ENCODE measurements around the gene ZFP36L2. TPM values are rescaled to one million over a fixed set of nuclear protein-coding genes. Genes with fewer than 3 reads are reported as not detected.

ZFP36L2 gene
- total and polyA plus RNA-seq, 9 of the 15 experiments (the other 6 are each of a cell fraction or from before 2014, with no cell fraction given), result 4.1 to 60.6 (median 20.3) TPM

DNA sequence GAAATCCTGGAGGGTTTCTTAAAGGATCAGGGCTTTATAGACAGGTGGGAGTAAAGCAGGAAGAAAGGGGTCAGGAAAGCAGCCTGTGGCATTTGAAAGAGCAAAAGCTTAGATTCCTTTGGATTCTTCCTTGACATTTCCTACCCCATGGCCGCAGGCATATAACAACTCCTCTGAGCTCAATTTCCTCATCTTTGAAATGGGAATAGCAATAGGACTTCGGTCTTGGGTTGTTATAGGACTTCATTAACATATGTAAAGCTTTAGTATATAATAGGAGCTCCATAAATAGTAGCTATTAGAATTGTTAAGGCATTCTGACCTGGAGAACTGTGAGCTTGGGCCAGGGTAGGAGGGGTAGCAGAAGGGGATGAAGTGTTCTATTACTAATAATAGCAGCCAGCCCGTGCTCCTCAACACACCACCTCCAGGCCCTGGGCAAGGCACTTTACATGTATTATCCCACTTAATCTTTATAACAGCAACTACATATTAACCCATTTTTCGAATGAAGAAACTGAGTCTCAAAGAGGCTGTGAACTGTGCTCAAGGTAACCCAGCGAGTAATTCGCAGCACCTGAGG is 10.6 kb downstream of the ZFP36L2 start:
- H3K36me3 ChIP-seq (ENCODE audit: control insufficient read depth, insufficient read depth, low read length), result no peaks in the 10 kb centered on the region
- no peaks in the 10 kb centered on the region for H3K27me3 ChIP-seq (ENCODE audit: control insufficient read depth in 2 of 2, insufficient read depth in 2 of 2, low read length in 2 of 2)
- H3K9ac ChIP-seq (ENCODE audit: insufficient read depth in 1 of 2, low read depth in 2 of 2, low read length in 2 of 2), result no peak overlapping the region
- no peak for TF ChIP-seq POLR3G (IDR thresholded peaks at IDR 0.05; ENCODE audit: extremely low read depth, insufficient read length, insufficient replicate concordance)
- no peak for TF ChIP-seq TGIF2 (CRISPR knock-in tag; IDR thresholded peaks at IDR 0.05)
- TF ChIP-seq ZNF24 (IDR thresholded peaks at IDR 0.05), result no peak
- TF ChIP-seq, protein P1, sequence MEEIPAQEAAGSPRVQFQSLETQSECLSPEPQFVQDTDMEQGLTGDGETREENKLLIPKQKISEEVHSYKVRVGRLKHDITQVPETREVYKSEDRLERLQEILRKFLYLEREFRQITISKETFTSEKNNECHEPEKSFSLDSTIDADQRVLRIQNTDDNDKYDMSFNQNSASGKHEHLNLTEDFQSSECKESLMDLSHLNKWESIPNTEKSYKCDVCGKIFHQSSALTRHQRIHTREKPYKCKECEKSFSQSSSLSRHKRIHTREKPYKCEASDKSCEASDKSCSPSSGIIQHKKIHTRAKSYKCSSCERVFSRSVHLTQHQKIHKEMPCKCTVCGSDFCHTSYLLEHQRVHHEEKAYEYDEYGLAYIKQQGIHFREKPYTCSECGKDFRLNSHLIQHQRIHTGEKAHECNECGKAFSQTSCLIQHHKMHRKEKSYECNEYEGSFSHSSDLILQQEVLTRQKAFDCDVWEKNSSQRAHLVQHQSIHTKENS (CRISPR knock-in tag; IDR thresholded peaks at IDR 0.05), result no peak
- no peak for TF ChIP-seq KAT2B (IDR thresholded peaks at IDR 0.05; ENCODE audit: low read depth, low read length)
- TF ChIP-seq, protein P2, sequence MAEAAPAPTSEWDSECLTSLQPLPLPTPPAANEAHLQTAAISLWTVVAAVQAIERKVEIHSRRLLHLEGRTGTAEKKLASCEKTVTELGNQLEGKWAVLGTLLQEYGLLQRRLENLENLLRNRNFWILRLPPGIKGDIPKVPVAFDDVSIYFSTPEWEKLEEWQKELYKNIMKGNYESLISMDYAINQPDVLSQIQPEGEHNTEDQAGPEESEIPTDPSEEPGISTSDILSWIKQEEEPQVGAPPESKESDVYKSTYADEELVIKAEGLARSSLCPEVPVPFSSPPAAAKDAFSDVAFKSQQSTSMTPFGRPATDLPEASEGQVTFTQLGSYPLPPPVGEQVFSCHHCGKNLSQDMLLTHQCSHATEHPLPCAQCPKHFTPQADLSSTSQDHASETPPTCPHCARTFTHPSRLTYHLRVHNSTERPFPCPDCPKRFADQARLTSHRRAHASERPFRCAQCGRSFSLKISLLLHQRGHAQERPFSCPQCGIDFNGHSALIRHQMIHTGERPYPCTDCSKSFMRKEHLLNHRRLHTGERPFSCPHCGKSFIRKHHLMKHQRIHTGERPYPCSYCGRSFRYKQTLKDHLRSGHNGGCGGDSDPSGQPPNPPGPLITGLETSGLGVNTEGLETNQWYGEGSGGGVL (CRISPR knock-in tag; IDR thresholded peaks at IDR 0.05), result no peak
- TF ChIP-seq HNRNPH1 (optimal IDR thresholded peaks at IDR 0.05; ENCODE audit: low read depth, low read length), result no peak
- TF ChIP-seq, protein P3, sequence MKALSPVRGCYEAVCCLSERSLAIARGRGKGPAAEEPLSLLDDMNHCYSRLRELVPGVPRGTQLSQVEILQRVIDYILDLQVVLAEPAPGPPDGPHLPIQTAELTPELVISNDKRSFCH (CRISPR knock-in tag; IDR thresholded peaks at IDR 0.05), result no peak
- TF ChIP-seq, protein P3 (tag; IDR thresholded peaks at IDR 0.05), result no peak
- TF ChIP-seq NEUROD1 (IDR thresholded peaks at IDR 0.05; ENCODE audit: borderline replicate concordance, low read depth, low read length, partially characterized antibody), result no peak
- TF ChIP-seq POLR2B (IDR thresholded peaks at IDR 0.05; ENCODE audit: low read depth, partially characterized antibody), result no peak
- no peak for TF ChIP-seq ZNF76 (CRISPR knock-in tag; IDR thresholded peaks at IDR 0.05; ENCODE audit: borderline replicate concordance)
- TF ChIP-seq BCOR (IDR thresholded peaks at IDR 0.05), result no peak
- TF ChIP-seq HNRNPUL1 (IDR thresholded peaks at IDR 0.05; ENCODE audit: low read length), result no peak
- TF ChIP-seq EGR1 (conservative IDR thresholded peaks at IDR 0.05), result no peak
- TF ChIP-seq ZNF551 (CRISPR knock-in tag; IDR thresholded peaks at IDR 0.05), result no peak
- TF ChIP-seq, protein P4, sequence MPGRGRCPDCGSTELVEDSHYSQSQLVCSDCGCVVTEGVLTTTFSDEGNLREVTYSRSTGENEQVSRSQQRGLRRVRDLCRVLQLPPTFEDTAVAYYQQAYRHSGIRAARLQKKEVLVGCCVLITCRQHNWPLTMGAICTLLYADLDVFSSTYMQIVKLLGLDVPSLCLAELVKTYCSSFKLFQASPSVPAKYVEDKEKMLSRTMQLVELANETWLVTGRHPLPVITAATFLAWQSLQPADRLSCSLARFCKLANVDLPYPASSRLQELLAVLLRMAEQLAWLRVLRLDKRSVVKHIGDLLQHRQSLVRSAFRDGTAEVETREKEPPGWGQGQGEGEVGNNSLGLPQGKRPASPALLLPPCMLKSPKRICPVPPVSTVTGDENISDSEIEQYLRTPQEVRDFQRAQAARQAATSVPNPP (IDR thresholded peaks at IDR 0.05; ENCODE audit: borderline replicate concordance, insufficient read depth, insufficient read length), result no peak
- no peak overlapping the region for H3K4me2 ChIP-seq (ENCODE audit: insufficient read depth, low read length)
- peaks cover 36 to 48% of the 10 kb centered on the region in 2 experiments for H3K4me1 ChIP-seq (replicated peaks in 1 of 2; ENCODE audit: control insufficient read depth in 2 of 2, insufficient read depth in 2 of 2, low read length in 2 of 2)
- in situ Hi-C loops (cut with MboI) (no loop called here), intact Hi-C loops (cut with micrococcal nuclease) (no loop called here)
- no peaks in the 10 kb centered on the region for H3K9me1 ChIP-seq (ENCODE audit: control insufficient read depth, insufficient read depth, low read length)
- DNase-seq (ENCODE audit: extremely low read depth in 1 of 4, low spot score in 3 of 4), result no peak
- peaks cover 17% of the 10 kb centered on the region for H3K79me2 ChIP-seq (ENCODE audit: control insufficient read depth, insufficient read depth, low read length)
- no peak overlapping the region for H3K4me3 ChIP-seq
- POLR2A ChIA-PET, result interaction anchor here (1.2 kb wide), 1 partner anchor 10 kb away, joined by 4 read pairs; no protein-coding TSS in a partner anchor
- BruUV-seq (replicated peaks), result no TSS peak
- ATAC-seq, result no peak
- H3K27ac ChIP-seq (ENCODE audit: extremely low read depth, low read depth, low read length), result no peak overlapping the region
- WGBS (ENCODE audit: insufficient coverage, low coverage, missing lambda C conversion rate), result 65% methylated on average over 6 of the region's 6 CpGs
- H4K20me1 ChIP-seq (replicated peaks; ENCODE audit: control insufficient read depth, insufficient read depth, low read length), result no peaks in the 10 kb centered on the region
- H3K9me3 ChIP-seq (replicated peaks; ENCODE audit: control insufficient read depth, insufficient read depth, low read depth, low read length), result no peaks in the 10 kb centered on the region
- FAIRE-seq, result no peak
- CTCF ChIA-PET (ENCODE audit: low intra/inter-chr PET ratio), result no interaction called here
- H2AFZ ChIP-seq (ENCODE audit: low read depth, low read length), result no peak overlapping the region

All from K562 (cell line).